HG03095 (cell line): Measurements from ENCODE around the gene TRPM3.

Experiments
- ATAC-seq: cut with Tn5 transposase; IDR thresholded peaks from one replicate; pipeline ENCODE4 v1.9.1; 2021; ENCODE audit warnings: moderate library complexity; ENCODE audit not compliant: unreplicated experiment

Gene TRPM3

DNA sequence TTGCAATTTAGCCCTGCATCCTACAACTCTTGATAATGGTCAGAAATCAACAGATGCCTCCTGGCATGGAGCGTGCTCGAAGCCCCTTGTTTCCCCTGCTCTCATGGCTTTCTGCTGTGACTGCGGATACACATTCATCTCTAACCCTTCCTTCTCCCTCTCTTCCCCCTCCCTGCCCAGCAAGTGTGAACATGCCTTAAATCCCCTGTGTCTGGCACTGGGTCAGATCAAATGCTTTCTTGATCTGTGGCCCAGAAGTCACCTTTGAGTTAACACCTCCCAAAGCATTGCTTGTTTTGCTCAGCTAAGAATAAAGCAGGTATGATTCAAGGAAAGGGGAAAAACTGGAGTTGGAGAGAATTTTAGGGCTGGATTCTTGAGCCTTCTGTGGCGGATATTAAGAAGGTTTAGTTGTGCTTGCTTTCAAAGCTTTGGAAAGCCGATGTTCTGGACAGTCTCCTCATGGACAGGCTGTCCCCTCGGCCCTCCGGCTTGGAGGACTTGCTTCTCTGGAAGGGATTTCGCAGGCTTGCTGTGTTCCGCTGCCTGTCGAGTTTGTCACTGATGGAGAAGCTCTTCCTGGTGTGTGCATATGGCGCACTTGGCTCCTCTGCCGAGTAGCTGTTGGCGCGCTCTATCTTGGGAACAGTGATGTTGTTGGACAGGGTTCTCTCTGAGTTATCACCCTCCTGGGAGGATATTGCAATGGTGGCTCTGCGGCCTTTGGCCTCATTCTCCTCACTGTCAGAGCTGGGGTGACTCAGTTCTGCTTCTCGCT lies 585.7 kb downstream of the TRPM3 start:
- ATAC-seq, result no peak

DNA sequence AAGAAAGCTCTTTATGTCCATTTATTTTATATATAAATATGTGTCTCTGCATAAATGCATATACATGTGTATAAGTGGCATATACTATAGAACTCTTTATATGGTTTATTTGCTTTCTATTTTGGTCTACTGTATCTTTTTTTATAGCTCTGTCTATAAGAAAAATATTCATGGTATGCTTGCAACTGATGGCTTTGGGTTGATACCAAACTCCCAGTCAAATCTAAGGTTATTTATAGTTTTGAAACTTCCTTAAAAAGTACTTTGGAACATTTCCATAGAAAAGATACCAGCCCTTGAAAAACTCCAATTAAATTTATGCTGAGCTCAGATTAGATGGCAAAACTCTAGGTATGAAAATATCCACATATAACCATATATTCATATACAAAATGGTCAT lies 587.0 kb downstream of the TRPM3 start:
- no peak for ATAC-seq

DNA sequence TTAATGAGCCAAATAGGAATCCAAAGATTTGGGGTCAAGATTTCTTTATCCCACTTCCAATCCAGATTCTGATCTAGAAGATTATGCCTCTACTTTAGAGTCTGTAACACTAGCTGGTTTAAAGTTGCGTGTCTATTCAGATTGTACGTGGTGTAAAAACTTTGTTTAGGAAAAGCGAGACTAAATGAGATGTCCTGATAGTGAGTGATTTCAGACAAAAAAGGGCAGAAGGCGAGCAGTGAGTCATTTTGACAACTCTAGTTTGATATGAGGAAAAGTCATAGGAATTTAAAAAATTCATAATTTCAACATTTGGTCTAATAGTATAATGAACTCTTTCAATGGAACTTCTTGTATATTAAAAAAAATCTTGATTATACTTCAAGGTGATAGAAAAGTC lies 587.4 kb downstream of the TRPM3 start:
- ATAC-seq, result no peak

DNA sequence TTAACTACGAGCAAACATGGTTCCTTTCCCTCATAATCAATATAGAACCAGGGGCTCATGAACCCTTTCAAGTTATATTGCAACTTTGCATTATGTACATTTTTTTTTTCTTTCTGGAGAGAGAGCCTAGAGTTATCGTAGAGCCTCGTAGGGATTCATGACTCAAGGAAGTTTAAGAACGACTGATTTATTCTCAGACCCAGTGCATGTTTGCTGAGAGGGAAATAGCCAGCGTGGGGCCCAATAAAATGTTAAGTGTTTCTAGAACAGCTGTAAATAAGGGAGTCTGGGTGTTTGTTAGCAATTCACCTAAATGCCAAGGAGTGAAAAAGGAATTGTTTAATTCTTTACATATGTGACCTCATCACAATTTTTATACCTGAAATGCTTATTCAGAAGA lies 587.9 kb downstream of the TRPM3 start:
- ATAC-seq, result no peak

DNA sequence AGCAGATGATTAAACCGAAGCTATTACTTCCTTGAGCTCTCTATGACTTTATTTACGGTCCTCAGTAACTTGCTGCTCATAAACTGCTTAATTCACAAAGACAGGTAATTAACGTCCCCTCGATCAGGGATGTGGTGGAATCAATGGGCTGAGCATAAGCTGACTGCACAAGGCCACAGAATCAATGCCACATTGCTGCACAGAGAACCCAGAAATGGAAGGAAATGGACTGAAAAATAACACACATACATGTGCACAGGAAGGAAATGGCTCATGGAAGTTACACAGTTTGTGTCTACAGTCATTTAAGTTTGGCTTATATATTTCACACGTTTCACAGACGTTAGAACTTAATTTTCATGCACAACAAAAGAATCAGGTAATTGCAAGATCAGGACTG lies 588.7 kb downstream of the TRPM3 start:
- no peak for ATAC-seq

DNA sequence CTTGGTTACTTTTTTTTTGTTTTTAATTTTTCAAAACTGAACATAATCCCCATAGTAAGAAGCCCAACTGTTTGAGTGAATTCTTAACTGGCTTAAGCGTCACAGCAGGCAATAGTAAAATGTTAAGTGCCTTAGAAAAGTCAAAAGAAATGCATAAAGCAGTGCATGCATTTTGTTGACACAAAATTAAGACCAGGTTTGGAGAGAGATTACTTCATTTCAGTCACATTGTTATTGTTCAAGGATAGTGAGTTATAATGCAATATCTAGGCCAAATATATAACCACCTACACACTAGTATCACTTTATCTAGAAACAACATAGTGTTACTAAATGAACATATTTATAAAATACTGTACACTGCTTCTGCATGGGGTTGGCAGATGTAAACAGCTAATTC lies 590.1 kb downstream of the TRPM3 start:
- no peak for ATAC-seq

DNA sequence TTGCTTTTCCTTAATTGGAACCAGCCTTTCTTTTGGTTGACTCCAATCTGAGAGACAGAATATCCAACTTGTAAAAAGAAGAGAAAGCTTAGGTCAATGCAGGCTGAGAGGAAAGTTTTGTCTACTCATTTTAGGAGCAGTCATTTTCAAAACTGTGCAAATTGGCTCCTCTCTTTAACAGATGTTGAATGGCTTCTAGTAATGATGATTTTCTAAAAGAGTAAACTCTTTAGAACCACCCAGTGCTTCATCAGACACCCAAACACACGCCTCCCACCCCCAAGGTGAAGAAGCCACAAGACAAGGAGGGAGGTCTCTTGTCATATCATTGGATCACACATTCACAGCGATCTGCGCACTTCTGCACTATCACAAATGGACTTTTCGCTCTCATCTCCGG lies 590.7 kb downstream of the TRPM3 start:
- no peak for ATAC-seq

DNA sequence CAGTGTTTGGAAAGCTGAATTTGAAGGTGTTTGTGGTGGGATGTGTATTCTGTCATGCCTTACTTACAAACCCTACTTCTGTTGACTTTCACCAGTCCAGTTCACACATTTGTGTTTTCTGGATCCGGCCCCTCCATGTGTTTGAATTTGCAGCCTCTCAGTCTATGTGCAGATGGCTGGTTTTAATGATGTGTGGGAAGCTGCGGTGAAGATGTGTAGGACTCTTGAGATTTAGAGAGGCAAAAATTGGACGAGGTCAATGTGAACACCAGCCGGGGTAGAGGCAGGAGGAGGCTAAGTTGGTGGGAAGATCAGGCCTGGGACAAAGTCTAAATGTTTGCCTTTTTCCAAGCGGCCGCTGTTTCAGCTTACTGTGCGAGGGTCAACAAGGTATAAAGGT lies 591.6 kb downstream of the TRPM3 start:
- ATAC-seq, result no peak

DNA sequence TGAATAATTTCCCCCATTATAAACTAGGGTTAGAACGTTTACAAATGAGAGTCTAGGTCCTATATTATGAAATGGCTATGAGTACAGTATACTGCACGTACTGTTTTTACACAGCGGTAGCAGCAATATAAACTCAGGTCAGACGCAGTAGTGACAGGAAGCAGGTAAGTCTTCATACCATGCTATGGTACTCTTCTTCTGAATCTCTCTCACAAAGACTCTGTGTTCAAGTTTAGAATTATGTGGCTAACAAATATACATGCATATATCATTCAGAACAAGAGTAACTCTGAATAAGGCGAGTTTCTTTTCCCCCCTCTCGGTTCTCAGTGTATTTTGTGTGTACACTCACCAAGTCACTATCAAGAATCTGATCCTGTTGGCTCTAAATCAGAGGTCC lies 592.0 kb downstream of the TRPM3 start:
- no peak for ATAC-seq

DNA sequence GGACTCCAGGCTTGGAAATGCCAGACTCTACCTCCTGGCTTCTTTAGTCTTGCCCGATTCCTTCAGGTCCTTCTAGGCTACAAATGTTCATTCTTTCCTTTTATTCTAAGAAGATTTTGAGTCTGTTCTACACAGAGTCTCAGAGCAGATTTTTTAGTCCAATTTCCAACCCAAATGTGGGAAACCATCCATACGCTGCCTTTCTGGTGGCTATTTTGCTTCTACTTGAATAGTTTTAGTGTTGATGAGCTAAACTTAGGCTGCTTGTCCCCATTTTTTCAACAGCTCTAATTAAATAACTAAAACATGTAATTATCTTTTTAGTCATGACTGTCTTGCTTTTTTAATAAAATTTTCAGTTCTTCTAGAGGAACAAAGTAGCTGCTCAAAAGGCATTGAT lies 594.5 kb downstream of the TRPM3 start:
- ATAC-seq, result no peak

DNA sequence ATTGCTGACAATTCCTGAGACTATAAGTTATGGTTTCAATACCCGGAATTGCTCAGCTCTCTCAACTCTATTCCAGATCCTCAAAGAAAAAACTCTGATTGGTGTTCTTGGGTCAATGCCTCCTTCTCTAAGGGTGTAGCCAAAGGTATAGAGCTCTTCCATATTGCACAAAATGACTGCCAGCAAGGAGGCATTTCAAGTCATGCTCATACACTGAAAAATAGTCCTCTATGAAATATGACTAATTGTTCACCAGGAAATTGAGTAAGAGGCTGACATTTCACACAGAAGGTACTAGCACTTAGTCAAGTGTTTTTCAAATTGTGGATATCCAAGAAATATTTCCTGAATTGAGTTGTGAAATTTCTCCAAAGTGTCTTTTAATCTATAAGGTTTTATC lies 595.9 kb downstream of the TRPM3 start:
- no peak for ATAC-seq

DNA sequence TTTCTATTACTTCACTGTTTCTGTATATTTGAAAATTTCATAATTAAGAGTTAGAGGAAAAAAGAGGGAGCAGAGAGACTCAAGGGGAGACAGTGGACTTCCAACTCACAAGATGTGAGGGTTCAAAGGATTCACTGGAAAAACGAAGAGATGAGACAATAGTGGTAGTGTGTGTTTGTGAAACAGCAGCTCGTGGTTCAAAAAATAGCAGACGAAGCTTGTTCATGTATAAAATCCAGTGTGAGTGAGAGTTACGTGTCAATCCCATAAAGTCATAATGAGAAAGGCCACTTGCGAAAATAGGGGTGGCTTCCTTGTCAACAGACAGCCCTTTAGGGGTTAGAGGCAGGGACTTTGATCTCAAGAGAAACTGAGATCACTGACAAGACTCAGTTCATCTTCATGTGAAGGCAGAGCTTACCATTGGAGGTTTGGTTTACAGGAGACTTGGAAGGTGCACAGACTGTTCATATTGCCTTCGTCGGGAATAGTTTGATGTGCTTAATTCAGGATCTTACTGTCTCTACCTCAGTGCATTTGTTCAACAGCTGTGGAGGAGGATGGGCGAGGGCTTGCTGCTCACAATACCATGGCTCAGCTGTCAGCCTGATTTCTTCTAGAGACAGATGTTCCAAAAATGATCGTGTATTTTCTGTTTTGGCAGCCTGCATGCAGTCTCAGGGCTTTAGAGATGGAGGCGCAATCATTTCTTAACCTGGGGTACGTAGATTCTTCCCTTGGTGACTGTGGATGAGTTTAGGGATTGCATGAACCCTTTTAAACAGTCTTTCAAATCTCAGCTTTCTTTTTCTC lies 601.3 kb downstream of the TRPM3 start:
- ATAC-seq, result peak; percentile 84

DNA sequence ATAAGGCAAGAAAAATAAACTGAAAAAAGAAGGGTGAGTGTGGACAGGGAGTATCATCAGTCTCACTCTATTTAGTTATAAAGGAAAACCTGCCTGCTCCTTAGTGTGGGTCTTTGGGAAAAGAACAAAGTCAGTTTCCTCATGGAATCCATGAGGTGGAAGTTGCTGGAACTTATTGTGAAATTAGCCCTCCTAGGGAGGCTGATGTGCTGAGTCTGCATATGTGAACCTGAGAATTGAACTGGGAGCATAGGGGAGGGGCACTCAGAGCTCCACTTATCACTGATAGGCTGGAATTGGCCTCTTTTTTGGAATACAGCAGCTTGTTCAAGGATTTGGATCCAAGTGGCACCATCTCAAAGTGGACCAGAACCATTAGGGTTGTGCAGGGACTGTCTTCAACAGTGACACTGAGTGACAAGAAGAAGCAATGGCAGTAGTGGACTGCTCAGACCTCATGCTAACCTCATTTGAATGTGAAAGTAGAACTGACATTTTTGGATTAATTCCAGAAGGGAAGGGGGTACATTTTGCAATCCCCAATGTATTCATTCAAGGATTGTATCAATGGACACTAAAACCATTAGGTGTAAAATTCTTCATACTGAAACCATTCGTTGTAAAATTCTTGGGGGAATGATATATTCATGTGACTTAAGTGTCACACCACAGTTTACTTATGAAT lies 603.4 kb downstream of the TRPM3 start:
- no peak for ATAC-seq

DNA sequence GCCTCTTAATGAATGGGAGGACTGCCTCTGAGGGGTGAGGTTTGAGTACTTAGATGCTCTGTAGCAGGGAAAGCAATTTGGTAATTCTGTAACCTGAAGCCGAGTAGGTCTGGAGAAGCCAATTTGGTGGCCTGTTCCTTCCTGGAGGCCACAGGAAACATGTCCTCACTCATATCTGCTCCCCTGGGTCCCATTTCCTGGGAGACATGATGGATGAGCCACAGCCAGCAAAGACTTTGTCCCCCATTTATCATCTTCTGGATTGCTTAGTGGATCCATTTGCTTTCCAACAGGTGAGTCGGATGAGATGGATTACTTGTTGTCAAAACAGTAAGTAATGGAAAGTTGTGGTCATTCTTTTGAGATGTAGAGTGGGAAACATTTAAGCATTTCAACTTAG lies 607.1 kb downstream of the TRPM3 start:
- no peak for ATAC-seq

DNA sequence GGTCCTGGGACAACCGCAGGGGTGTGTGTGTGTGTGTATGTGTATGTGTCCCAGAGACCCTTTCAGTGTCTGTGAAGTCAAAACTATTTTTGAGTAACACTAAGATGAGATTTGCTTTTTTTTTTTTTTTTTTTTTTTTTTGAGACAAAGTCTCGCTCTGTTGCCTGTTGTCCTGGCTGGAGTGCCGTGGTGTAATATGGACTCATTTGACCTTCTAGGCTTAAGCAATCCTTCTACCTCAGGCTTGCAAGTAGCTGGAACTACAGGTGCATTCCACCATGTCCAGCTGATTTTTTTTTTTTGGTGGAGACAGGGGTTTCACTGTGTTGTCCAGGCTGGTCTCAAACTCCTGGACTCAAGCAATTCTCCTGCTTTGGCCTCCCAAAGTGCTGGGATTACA lies 609.6 kb downstream of the TRPM3 start:
- ATAC-seq, result no peak

DNA sequence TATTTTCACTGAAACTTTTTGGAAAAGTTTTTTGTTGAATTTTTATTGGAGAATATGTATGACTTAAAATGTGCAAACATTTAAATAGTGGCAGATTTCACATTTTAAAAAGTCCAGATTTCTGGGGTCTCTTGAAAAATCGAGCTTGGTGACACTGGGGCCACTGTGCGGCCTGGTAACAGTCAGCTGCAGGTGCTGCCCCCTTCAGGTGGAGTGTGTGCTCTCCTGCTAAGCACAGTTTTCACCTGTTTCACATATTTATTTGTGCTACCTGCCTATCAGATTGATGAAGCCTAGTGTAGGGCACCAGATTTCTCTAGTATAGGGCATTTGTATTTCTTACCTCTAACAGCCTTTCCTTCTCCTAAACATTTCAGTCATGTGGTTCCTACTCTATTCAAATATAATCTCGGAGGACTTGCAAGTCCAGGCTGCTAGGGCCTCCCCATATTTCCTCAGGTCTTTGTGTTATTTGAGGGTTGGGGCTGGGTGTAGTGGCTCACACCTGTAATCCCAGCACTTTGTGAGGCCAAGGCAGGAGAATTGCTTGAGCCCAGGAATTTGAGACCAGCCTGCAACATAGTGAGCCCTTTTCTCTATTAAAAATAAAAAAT lies 611.2 kb downstream of the TRPM3 start:
- no peak for ATAC-seq

DNA sequence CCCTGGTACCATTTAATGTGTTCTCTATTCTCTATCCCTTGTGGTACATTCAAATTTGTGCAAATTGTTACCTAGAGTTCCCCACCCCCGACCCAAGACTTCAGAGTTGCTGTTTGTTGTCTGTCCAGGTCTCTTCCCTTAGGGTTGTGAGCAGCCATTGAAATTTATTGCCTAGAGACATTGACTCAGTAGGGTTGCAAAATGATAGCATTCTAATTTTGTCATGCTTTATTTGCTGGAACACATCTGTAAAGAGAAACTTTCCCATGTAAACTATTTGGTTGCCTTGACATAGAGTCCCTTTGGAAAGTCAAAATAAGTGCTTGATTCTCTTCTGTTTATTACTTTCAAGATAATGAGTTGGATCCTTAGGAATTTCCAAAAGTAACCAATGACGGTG lies 615.3 kb downstream of the TRPM3 start:
- no peak for ATAC-seq

DNA sequence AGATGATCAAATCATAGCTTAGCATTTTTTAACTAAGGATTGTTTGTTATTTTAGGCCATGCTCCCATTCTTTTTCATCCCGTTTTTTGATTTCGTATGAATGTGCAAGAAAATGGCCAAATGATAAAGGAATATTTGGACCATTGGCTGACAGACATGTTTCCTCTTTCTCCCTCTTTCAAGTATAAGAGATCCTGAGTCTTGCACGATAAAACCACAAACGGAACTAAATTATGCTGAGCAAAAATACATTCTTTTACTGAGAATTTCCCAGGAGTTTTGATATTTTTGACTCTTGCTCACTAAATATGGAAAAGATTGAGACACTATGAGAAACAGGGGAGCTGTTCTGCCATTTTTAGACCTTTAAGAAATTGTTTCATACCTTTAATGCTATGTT lies 616.6 kb downstream of the TRPM3 start:
- no peak for ATAC-seq

DNA sequence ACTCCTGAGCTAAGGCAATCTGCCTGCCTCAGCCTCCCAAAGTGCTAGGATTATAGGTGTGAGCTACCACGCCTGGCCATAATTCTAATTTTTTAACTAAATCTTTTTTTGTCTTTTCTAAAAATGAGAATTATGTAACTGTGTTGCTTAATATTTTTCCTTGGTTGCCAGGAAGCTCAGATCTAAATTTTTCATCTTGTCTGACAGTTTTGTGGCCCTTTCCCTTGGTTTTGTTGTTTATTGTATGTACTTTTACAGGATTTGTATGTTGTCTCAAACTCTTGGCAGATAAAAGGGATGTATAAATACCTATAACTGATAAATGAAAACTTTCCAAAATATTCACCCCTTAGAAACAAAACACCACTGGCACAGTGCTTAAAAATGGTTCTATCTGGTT lies 618.7 kb downstream of the TRPM3 start:
- no peak for ATAC-seq

DNA sequence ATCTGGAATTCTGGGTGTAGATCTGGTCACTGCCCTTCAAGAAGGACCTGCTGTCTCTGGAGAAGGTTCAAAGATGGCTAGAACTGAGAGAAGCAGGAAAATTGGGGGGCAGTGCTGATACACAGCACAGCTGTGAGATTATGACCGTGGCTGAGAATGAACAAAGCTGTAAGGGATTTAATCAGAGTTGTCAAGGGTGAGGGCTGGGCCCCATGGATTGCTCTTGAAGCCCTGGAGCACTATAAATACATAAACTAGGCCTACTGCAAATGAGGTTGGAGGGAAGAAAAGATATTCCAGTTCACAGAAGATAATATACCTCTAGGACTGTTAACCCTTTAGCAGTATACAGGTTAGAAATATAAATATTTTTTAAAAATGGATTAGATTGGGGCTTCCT lies 620.6 kb downstream of the TRPM3 start:
- no peak for ATAC-seq

DNA sequence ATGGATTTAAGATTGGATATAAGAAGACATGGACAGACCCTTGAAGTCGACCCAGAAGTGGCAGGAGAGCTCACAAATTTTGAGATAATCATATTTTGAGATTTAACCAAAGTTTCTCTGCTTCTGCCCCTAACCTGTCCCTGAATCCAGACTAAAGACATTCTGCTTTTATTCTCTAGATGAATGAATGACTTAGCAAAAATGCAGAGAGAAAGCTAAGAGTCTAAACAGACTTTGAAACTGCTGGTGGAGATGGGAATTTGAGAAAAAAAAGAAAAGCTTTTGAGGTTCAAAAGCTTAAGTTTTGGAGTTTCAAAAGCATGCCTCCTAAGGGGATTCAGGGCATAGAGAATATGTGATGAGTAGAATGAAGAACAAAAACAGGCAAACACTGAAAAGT lies 621.8 kb downstream of the TRPM3 start:
- no peak for ATAC-seq

DNA sequence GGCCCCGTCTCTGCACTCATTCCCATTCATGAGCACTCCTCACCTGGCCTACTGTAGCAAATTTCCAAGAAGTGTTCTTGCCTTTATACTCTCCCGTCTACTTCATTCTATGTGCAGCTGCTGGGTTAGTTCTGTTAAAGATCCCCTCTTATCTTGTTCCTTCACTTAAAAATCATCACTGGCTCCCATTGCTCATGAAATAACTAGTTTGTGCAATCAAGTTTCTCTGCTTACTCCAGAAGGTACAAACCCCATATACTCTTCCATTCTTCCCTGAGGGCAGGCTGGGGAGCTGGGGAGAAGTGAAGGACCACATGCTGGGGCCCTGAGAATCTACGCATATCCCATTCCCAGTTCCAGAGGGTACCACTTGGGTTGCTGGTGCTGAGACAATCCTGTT lies 622.6 kb downstream of the TRPM3 start:
- ATAC-seq, result no peak
